ENCODE data around the gene NEO1.
"Not testable (repeated sequence)": the region's sequence is repeated elsewhere in the genome, so short reads cannot be mapped to it uniquely, and the experiment has no call there.

NEO1 gene

GRCh38 chr15:73275862-73276261 is 223.6 kb downstream of the NEO1 start:
- no peak for DNase-seq

GRCh38 chr15:73282567-73283365 is 230.5 kb downstream of the NEO1 start:
- no peak for DNase-seq

- DNase-seq, result no peak
Observed at GRCh38 chr15:73283366-73283962, 231.2 kb downstream of the NEO1 start.

GRCh38 chr15:73284090-73284716 is 231.9 kb downstream of the NEO1 start:
- no peak for DNase-seq

- DNase-seq, result no peak
Observed at GRCh38 chr15:73286311-73286710, 234.0 kb downstream of the NEO1 start.

GRCh38 chr15:73287019-73287418 is 234.8 kb downstream of the NEO1 start:
- DNase-seq, result no peak

GRCh38 chr15:73291441-73291840 is 239.2 kb downstream of the NEO1 start:
- DNase-seq, result no peak

GRCh38 chr15:73293773-73294172 is 241.5 kb downstream of the NEO1 start:
- DNase-seq, result no peak

- DNase-seq, result no peak
Observed at GRCh38 chr15:73295630-73296286, 243.5 kb downstream of the NEO1 start.

- DNase-seq, result no peak
Observed at GRCh38 chr15:73296609-73297353, 244.5 kb downstream of the NEO1 start.

GRCh38 chr15:73298522-73299245 is 246.4 kb downstream of the NEO1 start:
- DNase-seq, result no peak

GRCh38 chr15:73300286-73300685 is 248.0 kb downstream of the NEO1 start:
- DNase-seq, result not testable (repeated sequence)

GRCh38 chr15:73303636-73304035 is 251.4 kb downstream of the NEO1 start:
- DNase-seq, result no peak

GRCh38 chr15:73305331-73306211 is 253.3 kb downstream of the NEO1 start:
- DNase-seq, result no peak

- DNase-seq, result no peak
Observed at GRCh38 chr15:73308305-73308704, 256.0 kb downstream of the NEO1 start.

- DNase-seq, result no peak
Observed at GRCh38 chr15:73313861-73314260, 261.6 kb downstream of the NEO1 start.

GRCh38 chr15:73317651-73318462 is 265.6 kb downstream of the NEO1 start:
- DNase-seq, result no peak

GRCh38 chr15:73318463-73319351 is 266.4 kb downstream of the NEO1 start:
- no peak for DNase-seq
